Uterus (tissue), 4 donors: Measurements from ENCODE around the gene TMEM175. TPM values are rescaled to one million over a fixed set of nuclear protein-coding genes. Genes with fewer than 3 reads are reported as not detected.

ENCODE experiments used
- DNase-seq, 2 donors: peaks; one replicate each; pipeline ENCODE4 v3.0.0-alpha.2; 2019 to 2020
- H3K27ac ChIP-seq, 2 donors: fragments of 200-600 bp; sonication (generic); 1 replicate in 1 of 2; 2 replicates in 1 of 2; pipeline ENCODE4 v1.5.1; 2016 to 2018
- H3K27me3 ChIP-seq, 2 donors: fragments of 200-600 bp; sonication (generic); one replicate each; pipeline ENCODE4 v1.5.1; 2018 to 2019; ENCODE audit warnings: control low read depth in 1 of 2
- H3K36me3 ChIP-seq, 2 donors: fragments of 200-600 bp; sonication (generic); one replicate each; pipeline ENCODE4 v1.5.1; 2019; ENCODE audit warnings: control low read depth in 1 of 2
- H3K4me1 ChIP-seq, 2 donors: fragments of 200-600 bp; sonication (generic); one replicate each; pipeline ENCODE4 v1.5.1; 2018 to 2019; ENCODE audit warnings: control low read depth in 1 of 2
- H3K4me3 ChIP-seq, 2 donors: fragments of 200-600 bp; sonication (generic); 1 replicate in 1 of 2; 2 replicates in 1 of 2; pipeline ENCODE4 v1.5.1; 2018 to 2019; ENCODE audit warnings: mild to moderate bottlenecking in 1 of 2
- H3K9me3 ChIP-seq, 2 donors: fragments of 200-600 bp; sonication (generic); one replicate each; pipeline ENCODE4 v1.5.1; 2019; ENCODE audit warnings: control low read depth in 1 of 2
- CTCF ChIP-seq, 4 experiments: fragments of 200-600 bp in 2 of 4; fragments of 450-650 bp in 2 of 4; sonication (generic) in 2 of 4; IDR thresholded peaks; one replicate each; pipeline ENCODE4 v1.5.1; 2016 to 2019; ENCODE audit warnings: antibody characterized with exemption in 4 of 4, mild to moderate bottlenecking in 2 of 4, moderate library complexity in 1 of 4
- POLR2A ChIP-seq, 2 donors: fragments of 450-650 bp; IDR thresholded peaks; one replicate each; pipeline ENCODE4 v1.6.1; 2016; ENCODE audit warnings: antibody characterized with exemption in 2 of 2, mild to moderate bottlenecking in 1 of 2, moderate library complexity in 1 of 2
- intact Hi-C: fragments of 100-400 bp; cut with DNase I; formaldehyde crosslinking; loops from one replicate; pipeline ENCODE4 v1.15.1; 2023; ENCODE audit warnings: low total_unique reads
- total RNA-seq, 4 donors: library from RNA; depleted of rRNA in 3 of 4; stranded (reverse); fragments of >200 nt in 3 of 4; gene quantifications; one replicate each; pipeline versions ENCODE4 v1.1.0 to v1.2.4, GENCODE V29; 2014 to 2023
- donor health status: DM: yes; HTN: yes; CAD: no.

TMEM175 gene
- total RNA-seq, 4 donors from 2014 or later, result 9.9 to 39.7 (median 26.3) TPM

- H3K9me3 ChIP-seq, result no peaks in the 10 kb centered on the region
- H3K4me3 ChIP-seq, result no peak overlapping the region
- intact Hi-C loops, result no loop called here
- DNase-seq, result no peak
- TF ChIP-seq POLR2A (IDR thresholded peaks at IDR 0.05), result no peak
- TF ChIP-seq CTCF (IDR thresholded peaks at IDR 0.05), result no peak
- no peaks in the 10 kb centered on the region for H3K27me3 ChIP-seq
- H3K36me3 ChIP-seq, result no peaks in the 10 kb centered on the region
- no peak overlapping the region for H3K27ac ChIP-seq
- no peaks in the 10 kb centered on the region for H3K4me1 ChIP-seq
Observed at GRCh38 chr4:945274-946102, 13.2 kb downstream of the TMEM175 start.

- H3K36me3 ChIP-seq, result no peaks in the 10 kb centered on the region
- H3K4me1 ChIP-seq, result no peaks in the 10 kb centered on the region
- no peak overlapping the region for H3K4me3 ChIP-seq
- no peaks in the 10 kb centered on the region for H3K9me3 ChIP-seq
- no peaks in the 10 kb centered on the region for H3K27me3 ChIP-seq
- DNase-seq, result no peak
- no peak overlapping the region for H3K27ac ChIP-seq
- intact Hi-C loops, result no loop called here
- TF ChIP-seq CTCF (IDR thresholded peaks at IDR 0.05) (no peak), POLR2A (IDR thresholded peaks at IDR 0.05) (no peak)
Observed at GRCh38 chr4:946103-946450, 13.8 kb downstream of the TMEM175 start.

- no peak for TF ChIP-seq POLR2A (IDR thresholded peaks at IDR 0.05)
- no peak for TF ChIP-seq CTCF (IDR thresholded peaks at IDR 0.05)
- Histone ChIP-seq H3K27ac (no peak overlapping the region), H3K4me3 (no peak overlapping the region), H3K36me3 (no peaks in the 10 kb centered on the region), H3K4me1 (no peaks in the 10 kb centered on the region), H3K27me3 (no peaks in the 10 kb centered on the region), H3K9me3 (no peaks in the 10 kb centered on the region)
- intact Hi-C loops, result no loop called here
- DNase-seq, result no peak
Observed at GRCh38 chr4:946517-947471, 14.5 kb downstream of the TMEM175 start.

GRCh38 chr4:947491-947971 is 15.3 kb downstream of the TMEM175 start:
- no peak overlapping the region for H3K4me3 ChIP-seq
- H3K36me3 ChIP-seq, result no peaks in the 10 kb centered on the region
- no peaks in the 10 kb centered on the region for H3K4me1 ChIP-seq
- TF ChIP-seq POLR2A (IDR thresholded peaks at IDR 0.05) (no peak), CTCF (IDR thresholded peaks at IDR 0.05) (no peak)
- H3K27me3 ChIP-seq, result no peaks in the 10 kb centered on the region
- DNase-seq, result no peak
- no peaks in the 10 kb centered on the region for H3K9me3 ChIP-seq
- intact Hi-C loops, result no loop called here
- no peak overlapping the region for H3K27ac ChIP-seq
